Stimulated activated CD4-positive, alpha-beta T cell treated with anti-CD3 and anti-CD28 coated beads, Interleukin-4, amount 100 ng/mL, for 4 hours (primary cell): Measurements from ENCODE around the gene EFCAB13.
A peak's percentile ranks its signal among the peaks of the same experiment; 100 is the strongest.

ENCODE experiments used
- DNase-seq, 2 experiments: peaks; one replicate each; pipeline ENCODE4 v3.0.0-alpha.2; 2020

The EFCAB13 gene

GRCh38 chr17:47323382-47324223 lies at the start of gene EFCAB13:
EFCAB13 (plus strand) TSS chr17:47323955; CDS start chr17:47328354, 4,399 bp downstream.
- DNase-seq, result peak; percentile 75

GRCh38 chr17:47274319-47275069 lies 49.3 kb upstream of the EFCAB13 start:
- no peak for DNase-seq

- no peak for DNase-seq
Observed at GRCh38 chr17:47275245-47275984, 48.3 kb upstream of the EFCAB13 start.

- DNase-seq, result no peak
Observed at GRCh38 chr17:47276444-47276843, 47.3 kb upstream of the EFCAB13 start.

- DNase-seq, result no peak
Observed at GRCh38 chr17:47276868-47277267, 46.9 kb upstream of the EFCAB13 start.

GRCh38 chr17:47277921-47278320 lies 45.8 kb upstream of the EFCAB13 start:
- DNase-seq, result no peak

GRCh38 chr17:47278561-47278960 lies 45.2 kb upstream of the EFCAB13 start:
- no peak for DNase-seq

GRCh38 chr17:47279062-47279801 lies 44.5 kb upstream of the EFCAB13 start:
- DNase-seq, result no peak

- DNase-seq, result no peak
Observed at GRCh38 chr17:47280072-47280811, 43.5 kb upstream of the EFCAB13 start.

GRCh38 chr17:47281216-47281615 lies 42.5 kb upstream of the EFCAB13 start:
- no peak for DNase-seq

GRCh38 chr17:47285003-47285402 lies 38.8 kb upstream of the EFCAB13 start:
- no peak for DNase-seq

GRCh38 chr17:47286198-47286914 lies 37.4 kb upstream of the EFCAB13 start:
- no peak for DNase-seq

- no peak for DNase-seq
Observed at GRCh38 chr17:47287068-47287467, 36.7 kb upstream of the EFCAB13 start.

- no peak for DNase-seq
Observed at GRCh38 chr17:47287639-47288038, 36.1 kb upstream of the EFCAB13 start.

GRCh38 chr17:47288531-47289116 lies 35.1 kb upstream of the EFCAB13 start:
- no peak for DNase-seq

GRCh38 chr17:47289302-47289701 lies 34.5 kb upstream of the EFCAB13 start:
- DNase-seq, result no peak

- DNase-seq, result no peak
Observed at GRCh38 chr17:47290870-47291241, 32.9 kb upstream of the EFCAB13 start.

GRCh38 chr17:47291242-47291873 lies 32.4 kb upstream of the EFCAB13 start:
- DNase-seq, result no peak

GRCh38 chr17:47292206-47292605 lies 31.5 kb upstream of the EFCAB13 start:
- DNase-seq, result no peak
